HG03520 (cell line): ENCODE data around the gene WWOX.

ENCODE experiments used
- ATAC-seq: cut with Tn5 transposase; IDR thresholded peaks from one replicate; pipeline ENCODE4 v1.9.1; 2021; ENCODE audit warnings: mild to moderate bottlenecking, moderate library complexity; ENCODE audit not compliant: unreplicated experiment

WWOX gene

DNA sequence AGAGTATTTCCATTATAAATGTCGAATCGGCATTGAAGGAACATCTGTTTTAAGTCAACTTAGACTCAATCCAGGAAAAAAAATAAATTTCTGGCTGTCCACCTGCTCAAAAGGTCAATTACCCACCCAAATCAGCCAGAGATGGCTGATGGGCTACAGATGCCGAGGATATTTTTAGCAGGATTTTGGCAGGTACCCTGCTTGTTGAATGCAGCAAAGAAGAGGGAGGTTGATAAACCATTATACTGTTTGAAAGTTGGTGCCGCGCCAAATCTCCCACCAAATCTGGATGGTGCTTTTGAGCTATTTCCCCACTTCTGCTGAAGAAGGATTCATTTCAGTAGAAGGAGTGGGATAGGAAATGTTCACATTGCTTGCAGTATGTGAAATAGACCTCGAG, 963.4 kb downstream of the WWOX start:
- ATAC-seq = no peak

DNA sequence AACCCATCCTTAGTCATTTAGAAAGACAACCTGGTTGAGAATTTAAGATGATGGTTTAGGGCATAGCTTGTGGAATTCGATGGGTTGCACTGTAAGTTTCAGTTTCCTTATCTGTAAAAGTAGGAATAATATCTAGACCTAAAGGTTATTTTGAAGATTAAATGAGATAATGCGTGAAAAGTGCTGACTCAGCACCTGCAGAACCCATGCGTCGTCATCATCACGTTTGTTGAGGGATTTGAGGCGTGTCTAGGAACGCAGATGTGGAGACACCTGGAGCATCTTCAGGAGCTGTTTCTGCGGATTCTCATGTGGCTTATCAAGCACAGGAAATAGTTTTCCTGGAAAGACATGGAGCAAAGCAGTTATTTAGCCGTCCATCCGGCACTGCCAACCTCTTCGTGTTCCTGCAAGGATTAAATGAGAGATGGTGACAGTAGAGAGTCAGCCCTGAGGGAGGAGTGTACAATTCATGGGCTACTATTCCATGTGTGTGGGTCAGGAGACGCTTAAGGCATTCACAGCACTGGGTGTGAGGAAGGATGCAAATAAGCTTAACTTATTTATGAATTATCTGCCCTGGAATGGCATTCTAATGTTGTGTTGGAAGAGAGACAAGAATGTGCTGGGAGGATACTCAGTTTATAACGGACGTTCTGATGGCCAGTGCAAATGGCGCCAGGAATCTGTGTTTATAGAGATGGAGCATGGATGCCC, 965.0 kb downstream of the WWOX start:
- ATAC-seq = no peak

DNA sequence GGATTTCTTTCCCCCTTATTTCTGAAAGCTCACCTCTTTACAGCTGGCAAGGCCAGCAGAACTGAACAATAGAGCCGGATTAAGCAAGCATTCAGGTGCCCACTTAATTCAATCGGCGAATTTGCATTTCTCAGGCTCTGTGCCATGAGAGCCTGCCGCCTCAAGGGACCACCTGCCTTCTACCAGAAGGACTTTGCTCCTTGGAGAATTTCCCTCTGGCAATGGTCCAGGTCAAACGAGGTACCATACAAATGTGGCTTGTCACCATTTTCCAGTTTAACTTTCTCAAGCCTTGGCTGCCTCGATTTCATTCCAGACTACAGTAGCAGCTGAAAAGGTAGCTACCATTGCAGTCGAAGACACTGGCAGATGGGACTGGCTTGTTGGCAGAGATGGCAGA, 967.1 kb downstream of the WWOX start:
- ATAC-seq = no peak

DNA sequence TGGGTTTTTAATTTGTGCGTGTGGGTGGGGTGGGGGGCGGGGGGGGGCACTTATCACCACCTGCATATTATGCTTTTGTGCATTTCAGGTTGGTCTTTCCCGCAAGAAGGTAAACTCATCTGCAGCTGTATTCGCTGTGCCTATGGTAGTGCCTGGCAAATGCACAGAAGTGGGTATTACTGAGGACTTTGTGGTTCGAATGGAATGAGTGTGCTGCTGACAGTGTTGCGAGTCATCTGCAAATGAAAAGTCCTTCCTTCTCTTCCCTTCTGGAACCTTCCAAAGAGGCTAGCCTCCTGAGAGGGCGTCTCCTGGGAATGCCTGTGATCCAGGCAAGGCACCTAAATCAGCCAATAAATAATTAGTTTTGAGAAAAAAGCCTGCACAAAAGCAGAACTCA, 968.1 kb downstream of the WWOX start:
- no peak for ATAC-seq

DNA sequence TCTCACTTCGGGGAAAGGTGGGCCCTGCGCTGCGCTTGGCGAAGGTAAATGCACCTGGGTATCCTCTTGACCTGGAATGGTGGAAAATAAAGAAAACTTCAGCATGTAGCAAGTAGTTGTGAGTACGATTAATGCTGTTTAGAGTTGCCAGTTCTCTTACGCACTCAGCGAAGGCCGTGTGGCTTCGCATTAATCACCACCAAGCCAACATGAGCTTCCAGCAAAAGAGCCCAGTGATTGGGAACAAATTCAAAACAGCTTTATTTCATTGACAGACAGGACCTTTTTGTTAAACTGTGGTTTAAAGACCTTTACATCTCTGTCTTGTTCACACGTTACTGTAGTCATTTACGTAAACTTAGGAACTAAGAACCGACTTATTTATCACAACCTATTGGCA, 969.7 kb downstream of the WWOX start:
- ATAC-seq = no peak

DNA sequence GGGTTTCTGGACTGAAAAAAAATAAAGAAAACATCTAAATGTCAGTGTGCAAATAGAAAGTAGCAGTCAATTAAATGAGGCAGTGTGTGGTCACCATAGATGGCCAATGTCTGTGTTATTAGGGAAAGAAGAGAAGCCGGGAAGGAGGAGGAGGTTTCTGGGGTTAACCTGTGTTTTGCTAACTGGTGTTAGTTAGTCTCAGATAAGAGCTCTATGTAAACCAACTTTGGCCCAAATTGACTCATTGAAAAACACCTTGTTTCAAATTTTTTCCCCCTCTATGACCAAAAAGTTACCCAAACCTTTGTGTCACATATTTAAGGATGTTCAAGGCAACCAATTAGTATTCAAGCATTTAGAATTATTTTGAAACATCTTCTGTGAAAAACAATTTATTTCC, 970.2 kb downstream of the WWOX start:
- ATAC-seq = no peak

DNA sequence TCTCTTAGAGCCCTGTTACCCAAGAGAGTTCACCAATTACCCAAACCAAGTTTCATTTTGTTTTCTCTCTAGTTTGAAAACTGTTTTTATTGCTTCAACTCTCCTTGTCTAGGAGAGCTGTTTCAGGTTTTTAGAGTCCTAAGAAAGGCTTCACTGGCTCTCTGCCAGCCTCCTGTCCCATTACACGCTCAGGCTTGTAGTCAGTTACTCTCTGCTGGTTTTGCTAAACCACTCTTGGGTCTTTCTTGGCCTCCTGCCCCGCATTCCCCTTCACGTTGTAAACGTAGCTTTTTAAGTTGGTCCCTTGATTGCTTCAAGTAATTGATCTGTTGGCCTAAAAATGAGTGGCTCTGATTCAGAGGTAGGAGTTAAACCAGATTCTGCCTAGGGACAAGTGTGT, 972.0 kb downstream of the WWOX start:
- no peak for ATAC-seq

DNA sequence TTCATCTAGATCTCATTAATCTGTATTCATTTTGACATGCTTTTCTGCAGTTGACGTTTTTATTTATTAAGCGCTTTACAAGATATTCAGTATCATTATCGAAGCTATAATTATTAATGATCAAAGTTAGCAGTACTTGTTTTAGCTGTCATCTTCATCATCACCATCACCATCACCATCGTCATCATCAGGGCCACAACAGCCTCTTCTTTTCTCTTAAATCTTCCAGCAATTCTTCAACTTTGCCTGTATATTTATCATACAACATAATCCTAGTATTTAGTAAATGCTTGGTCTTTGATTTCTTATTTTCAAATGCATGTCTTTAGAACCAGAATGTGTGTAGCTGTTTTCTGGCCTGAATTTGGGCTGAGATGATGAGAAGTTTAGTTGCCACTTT, 973.1 kb downstream of the WWOX start:
- no peak for ATAC-seq

DNA sequence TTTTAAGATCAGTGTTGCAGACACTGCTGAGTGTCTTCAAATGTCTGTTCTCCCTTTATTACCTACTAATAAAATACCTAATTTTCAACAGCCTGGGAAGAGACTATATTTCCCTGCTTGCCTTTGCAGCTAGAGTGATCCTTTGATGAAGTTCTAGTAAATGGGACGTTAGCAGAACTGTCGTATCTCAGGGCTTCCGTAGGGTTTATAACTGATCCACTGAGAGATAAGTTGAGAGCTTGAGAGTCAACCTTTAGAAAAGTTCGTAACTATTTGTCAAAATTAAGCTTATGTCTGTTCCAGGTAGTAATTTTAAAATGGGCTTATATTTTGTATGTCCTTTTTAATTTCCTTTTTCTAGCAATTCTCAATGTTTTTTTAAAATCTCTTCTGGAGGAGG, 974.1 kb downstream of the WWOX start:
- ATAC-seq = no peak

DNA sequence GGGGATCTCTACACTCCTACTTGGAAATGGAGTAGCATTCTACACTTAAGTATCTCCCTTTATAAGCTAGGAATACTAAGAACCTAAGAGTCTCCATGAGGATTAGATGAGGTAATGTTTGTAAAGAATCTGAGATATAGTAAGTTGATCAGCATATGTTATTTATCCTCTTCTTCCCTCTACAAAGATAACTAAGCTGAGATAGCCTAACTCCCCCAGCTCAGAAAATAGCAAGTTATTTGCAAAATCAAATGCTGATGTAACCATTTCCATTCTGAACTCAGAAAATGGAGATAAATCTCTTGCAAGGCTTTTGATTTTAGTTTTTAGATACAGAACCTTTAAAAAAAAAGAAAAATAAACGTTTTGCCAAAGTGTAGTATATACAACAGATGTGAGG, 975.1 kb downstream of the WWOX start:
- ATAC-seq = no peak

DNA sequence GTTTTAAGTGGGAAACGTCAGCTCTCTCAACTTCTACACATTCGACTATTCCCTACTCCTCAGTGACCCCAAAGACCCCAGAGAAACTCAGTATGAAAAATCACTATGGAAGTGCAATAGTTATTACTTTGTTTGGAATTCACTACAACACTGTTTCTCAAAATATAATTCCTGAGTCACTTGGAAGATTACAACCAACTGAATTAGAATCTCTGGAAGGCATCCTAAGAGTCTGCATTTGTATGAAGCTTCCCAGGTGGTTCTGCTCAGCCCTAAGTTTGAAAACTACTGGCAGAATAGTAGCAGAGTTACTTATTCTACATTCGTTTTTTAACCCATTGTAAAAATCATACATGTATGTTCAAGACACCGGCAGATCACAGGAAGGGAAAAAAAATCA, 975.5 kb downstream of the WWOX start:
- no peak for ATAC-seq

DNA sequence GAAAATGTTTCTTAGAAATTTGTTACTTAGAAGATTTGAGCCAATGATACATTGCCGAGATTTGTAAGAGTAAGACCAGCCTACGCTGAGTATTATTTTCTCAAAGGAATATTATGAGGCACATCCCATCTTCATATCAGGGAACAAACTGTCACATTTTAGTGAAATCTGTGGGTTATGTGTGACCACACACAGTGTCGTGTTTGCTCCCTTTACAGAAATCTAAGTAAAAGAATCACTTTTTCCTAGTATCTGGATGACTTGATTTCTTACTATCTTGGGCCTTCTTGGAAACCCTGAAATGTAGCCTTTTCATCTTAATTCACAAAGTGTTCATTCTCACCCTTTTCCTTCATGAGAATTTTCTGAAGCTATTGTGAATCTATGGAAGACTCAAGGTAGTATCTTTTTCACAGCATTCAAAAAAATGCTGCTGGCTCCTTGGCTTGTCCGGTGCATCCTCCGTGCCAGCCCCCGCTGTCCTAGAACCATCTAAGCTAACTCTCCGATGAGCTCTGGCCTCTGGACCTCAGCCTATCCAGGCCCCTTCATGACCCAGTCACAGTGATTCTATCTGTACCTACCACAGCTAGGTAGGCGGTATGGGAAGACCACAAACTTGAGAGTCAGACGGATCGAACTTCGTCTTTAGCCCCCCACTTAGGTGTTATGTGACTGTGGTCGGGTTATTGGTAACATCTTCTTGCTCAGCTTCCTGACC, 976.8 kb downstream of the WWOX start:
- ATAC-seq = no peak

DNA sequence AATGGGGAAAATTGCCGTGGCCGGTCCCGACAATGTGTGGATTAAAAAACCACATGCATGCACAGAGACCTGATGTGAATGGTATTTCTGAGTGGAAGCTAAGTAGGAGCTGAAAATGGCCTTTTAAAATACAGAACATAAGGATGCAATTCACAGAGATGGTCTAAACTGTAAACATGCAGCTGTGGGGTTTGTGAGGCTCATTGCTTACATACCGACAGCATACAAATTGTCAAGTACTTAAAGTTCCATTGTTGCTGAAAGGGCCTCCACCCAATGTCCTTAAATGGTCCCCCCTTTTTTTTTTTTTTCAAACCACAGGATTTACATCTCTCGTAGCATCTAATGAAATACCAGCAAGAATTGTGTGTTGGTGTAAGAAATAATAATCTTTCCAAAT, 977.9 kb downstream of the WWOX start:
- no peak for ATAC-seq

DNA sequence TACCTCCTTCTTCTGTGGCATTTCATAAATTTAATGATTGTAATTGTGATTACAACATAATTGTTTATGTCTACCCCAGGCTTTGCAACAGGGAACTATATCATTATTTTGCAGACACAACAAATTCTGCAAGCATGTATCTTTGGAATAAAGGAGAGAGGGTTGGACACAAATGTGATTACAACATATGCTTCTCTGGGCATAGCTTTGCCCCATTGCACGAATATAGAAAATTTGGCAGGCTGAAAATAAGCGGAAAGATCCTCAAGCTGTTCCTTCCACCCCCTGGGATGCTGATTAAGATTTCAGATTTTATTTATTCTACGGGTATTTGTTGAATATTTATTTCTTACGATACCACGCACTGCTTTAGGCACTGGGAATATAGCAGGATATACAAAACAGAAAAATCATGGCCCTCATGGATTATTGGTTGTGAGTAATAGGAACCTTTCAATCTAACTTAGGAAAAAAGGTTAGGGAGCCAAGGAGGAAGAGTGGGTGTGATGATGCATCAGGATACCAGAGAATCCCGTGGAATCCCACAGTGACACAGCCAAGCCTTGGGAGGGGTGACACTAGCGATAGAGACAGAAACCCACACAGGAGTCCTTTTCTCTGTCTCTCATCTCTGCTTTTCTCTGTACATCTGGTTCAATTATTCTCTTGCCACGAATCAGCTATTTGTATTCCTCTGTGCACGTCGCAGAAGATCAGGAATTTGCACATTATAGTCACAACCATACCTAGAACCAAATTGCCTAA, 980.4 kb downstream of the WWOX start:
- ATAC-seq = no peak

DNA sequence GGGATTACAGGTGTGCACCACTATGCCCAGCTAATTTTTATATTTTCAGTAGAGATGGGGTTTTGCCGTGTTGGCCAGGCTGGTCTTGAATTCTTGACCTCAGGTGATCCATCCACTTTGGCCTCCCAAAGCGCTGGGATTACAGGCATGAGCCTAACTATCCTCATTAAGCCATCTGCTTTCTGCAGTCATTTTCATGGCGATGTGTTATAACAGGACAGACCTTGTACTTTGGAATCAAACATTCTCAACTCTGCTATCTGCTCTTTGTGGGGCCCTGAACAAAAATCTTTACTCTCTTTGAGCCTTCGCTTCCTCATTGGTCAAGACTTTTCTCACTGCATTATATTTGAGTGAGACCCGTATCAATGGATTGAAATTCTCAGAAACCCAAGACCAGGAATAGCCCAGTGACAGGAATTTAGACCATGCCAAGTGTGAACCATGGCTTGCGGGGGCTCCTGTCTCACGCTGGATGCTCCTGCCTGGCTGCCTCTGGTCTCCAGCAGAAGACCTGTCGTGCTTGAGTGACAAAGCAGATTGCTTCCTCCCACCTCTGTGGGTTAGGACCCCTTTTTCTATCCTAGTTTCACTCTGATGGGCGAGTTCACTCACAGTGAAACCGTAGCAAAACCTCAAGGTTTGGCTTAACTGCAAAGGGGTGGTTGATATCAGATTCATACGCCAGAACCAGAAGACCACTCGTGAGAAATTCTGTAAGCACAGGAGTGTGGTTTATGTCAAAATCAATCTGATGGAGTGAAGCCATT, 982.0 kb downstream of the WWOX start:
- no peak for ATAC-seq

DNA sequence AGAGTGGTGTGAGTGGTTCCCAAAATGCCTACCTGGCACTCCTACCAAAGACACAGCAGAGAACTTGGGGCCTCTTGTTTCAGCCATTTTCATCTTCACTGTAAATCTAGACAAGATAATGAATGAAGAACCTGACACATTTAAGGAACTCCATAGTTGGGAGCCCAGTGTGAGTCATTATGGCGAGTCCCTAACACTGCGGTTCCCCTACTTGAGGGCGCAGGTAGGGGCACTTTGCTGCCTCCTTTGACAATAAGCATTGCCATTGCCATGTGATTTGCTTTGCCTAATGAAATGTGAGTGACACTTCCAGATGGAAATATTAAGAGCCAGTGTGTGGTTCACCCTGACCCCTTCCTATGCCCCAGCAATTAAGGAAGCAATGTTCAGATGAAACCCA, 983.5 kb downstream of the WWOX start:
- ATAC-seq = no peak

DNA sequence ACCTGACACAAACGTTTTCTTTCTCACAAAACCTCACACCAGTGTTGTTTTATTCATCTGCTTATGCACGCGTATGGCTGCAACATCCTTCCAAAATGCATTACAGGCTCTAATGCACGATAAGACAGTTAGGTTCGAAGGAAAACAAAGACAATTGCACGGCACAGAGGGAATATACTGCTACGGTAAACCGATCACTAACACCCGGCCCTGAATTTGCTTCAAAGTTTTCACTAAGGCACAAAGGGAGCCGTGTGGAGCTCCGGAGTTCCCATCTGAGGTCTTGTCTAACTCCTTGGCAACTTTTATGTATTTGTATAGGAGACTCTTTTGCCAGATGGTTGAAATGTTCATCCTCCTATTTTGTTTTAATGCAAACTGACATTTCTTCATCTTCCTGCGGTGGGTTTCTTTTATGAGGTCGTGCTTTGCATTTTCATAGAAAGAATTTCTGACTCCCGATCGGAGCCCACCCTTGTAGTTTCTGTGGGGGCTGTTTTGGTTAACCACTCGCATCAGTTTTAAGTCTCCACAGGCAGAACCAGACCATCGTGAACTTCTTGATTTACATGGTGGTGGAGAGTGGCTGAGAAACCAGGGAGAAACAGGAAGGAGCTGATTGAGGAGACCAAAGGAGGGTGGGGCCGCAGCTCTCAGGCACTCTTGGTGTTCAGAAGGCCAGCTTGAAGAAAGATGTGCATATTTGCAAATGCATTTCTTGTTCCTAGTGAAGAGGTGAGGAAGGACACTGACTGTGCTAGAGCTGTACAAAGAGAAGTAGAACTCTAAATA, 984.2 kb downstream of the WWOX start:
- no peak for ATAC-seq

DNA sequence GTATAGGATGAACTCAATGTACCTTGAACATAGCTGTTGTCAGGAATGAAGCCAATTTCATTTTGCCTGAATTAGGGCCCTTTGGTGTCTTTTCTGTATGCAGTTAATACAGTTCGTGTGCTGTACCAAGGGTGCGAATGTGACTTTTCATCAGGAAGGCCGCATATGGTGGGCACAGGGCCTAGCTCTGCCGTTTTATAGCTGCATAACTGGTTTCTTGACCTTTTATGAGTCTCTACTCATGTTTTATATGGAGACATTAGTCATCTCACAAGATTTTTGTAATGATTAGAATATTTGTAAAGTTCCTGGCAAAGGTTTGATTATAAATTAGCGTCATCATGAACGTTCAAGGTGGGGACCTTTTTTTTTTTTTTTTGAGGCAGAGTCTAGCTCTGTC, 989.5 kb downstream of the WWOX start:
- no peak for ATAC-seq

DNA sequence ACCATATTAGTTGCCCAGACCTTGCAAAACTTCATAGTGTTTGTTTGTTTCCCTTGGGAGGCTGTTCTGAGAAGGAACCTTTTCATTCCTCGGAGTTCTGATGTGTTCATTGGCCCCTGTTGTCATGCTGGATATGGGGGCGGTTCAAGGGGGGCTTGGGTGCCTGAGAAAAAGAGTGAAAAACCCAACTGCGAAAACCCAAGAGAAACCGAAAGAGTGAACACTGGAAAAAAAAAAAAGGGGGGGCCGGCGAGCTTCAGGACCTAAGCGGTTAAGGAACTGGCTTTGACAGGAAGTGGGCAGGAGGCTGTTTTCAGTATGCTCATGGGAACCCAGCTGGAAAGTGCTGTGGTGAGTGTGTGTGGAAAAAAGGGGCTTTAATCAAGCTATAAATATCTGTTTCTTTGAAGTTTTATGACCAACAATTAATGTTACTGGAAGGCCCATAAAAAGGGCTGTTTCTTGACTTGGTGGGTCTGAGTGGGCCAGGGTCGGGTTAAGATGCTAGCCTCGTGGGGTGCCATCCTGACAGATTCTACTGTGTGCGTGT, 990.4 kb downstream of the WWOX start:
- no peak for ATAC-seq

DNA sequence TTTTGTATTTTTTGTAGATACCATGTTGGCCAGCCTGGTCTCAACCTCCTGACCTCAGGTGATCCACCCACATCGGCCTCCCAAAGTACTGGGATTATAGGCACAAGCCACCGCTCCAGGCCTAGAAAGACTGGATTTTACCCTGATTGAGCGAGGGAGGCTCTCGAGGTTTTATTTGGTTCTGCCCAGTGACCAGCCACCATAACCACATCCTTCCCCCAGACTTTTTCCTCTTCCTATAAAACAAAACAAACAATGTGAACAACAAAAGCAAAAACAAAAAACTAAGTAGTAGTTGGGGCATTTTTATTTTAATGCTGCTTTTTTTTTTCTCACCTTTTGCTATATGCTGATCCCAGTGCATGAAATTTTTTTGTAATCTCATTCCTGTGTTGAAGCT, 991.5 kb downstream of the WWOX start:
- ATAC-seq = no peak
